GM23248 (cell line): ENCODE results near the gene CETP. TPM values are rescaled to one million over a fixed set of nuclear protein-coding genes. Genes with fewer than 3 reads are reported as not detected.

Experiments
- DNase-seq: peaks from one replicate; pipeline ENCODE4 v3.0.0-alpha.2; 2015
- H2AFZ ChIP-seq: fragments of 200-600 bp; sonication (generic); 2 replicates; pipeline ENCODE4 v1.6.1; 2016; ENCODE audit warnings: antibody characterized with exemption
- H3F3A ChIP-seq: fragments of 200-600 bp; sonication (generic); 2 replicates; pipeline ENCODE4 v1.6.1; 2016; ENCODE audit warnings: mild to moderate bottlenecking, antibody characterized with exemption, mixed run types; ENCODE audit not compliant: insufficient read depth
- H3K27ac ChIP-seq: fragments of 200-600 bp; sonication (generic); 2 replicates; pipeline ENCODE4 v1.5.1; 2016; ENCODE audit warnings: mild to moderate bottlenecking
- H3K27me3 ChIP-seq: fragments of 200-600 bp; sonication (generic); replicated peaks from 2 replicates; pipeline ENCODE4 v1.6.1; 2016; ENCODE audit warnings: mild to moderate bottlenecking; ENCODE audit not compliant: insufficient read depth
- H3K36me3 ChIP-seq: fragments of 200-600 bp; sonication (generic); 2 replicates; pipeline ENCODE4 v1.6.1; 2016; ENCODE audit warnings: low read depth, mild to moderate bottlenecking
- H3K4me1 ChIP-seq: fragments of 200-600 bp; sonication (generic); 2 replicates; pipeline ENCODE4 v1.6.1; 2016; ENCODE audit warnings: mild to moderate bottlenecking; ENCODE audit not compliant: insufficient read depth
- H3K4me2 ChIP-seq: fragments of 200-600 bp; sonication (generic); one replicate; pipeline ENCODE4 v1.6.1; 2016; ENCODE audit warnings: mild to moderate bottlenecking; ENCODE audit not compliant: unreplicated experiment
- H3K4me3 ChIP-seq: fragments of 200-600 bp; sonication (generic); 2 replicates; pipeline ENCODE4 v1.5.1; 2016; ENCODE audit warnings: mild to moderate bottlenecking
- H3K79me2 ChIP-seq: fragments of 200-600 bp; sonication (generic); 2 replicates; pipeline ENCODE4 v1.6.1; 2016; ENCODE audit warnings: mild to moderate bottlenecking; ENCODE audit not compliant: insufficient read depth
- H3K9ac ChIP-seq: fragments of 200-600 bp; sonication (generic); 2 replicates; pipeline ENCODE4 v1.6.1; 2016; ENCODE audit warnings: mild to moderate bottlenecking
- H3K9me2 ChIP-seq: fragments of 200-600 bp; sonication (generic); 2 replicates; pipeline ENCODE4 v1.6.1; 2016; ENCODE audit warnings: mixed run types, mild to moderate bottlenecking, moderate library complexity; ENCODE audit not compliant: insufficient read depth
- H3K9me3 ChIP-seq: fragments of 200-600 bp; sonication (generic); one replicate; pipeline ENCODE4 v1.6.1; 2017; ENCODE audit warnings: low read depth
- H4K20me1 ChIP-seq: fragments of 200-600 bp; sonication (generic); 2 replicates; pipeline ENCODE4 v1.6.0; 2016; ENCODE audit not compliant: insufficient read depth
- EZH2 ChIP-seq: fragments of 200-600 bp; sonication (generic); IDR thresholded peaks from 2 replicates; pipeline ENCODE4 v1.6.1; 2018; ENCODE audit warnings: antibody characterized with exemption, mild to moderate bottlenecking; ENCODE audit not compliant: insufficient read depth, poor library complexity, severe bottlenecking
- EZH2phosphoT487 ChIP-seq: fragments of 200-600 bp; sonication (generic); IDR thresholded peaks from 2 replicates; pipeline ENCODE4 v1.6.1; 2018; ENCODE audit warnings: antibody characterized with exemption, moderate library complexity, mild to moderate bottlenecking, low read depth; ENCODE audit not compliant: insufficient read depth
- WGBS, 2 experiments: methylation state at CpG; one replicate each; pipeline ENCODE4 v1.1.6; 2015 to 2017; ENCODE audit warnings: low lambda C conversion rate in 2 of 2, low coverage in 1 of 2; ENCODE audit errors: missing lambda C conversion rate in 2 of 2; 5-methylcytosine and 5-hydroxymethylcytosine counted together
- in situ Hi-C: fragments of 300-500 bp; cut with MboI; formaldehyde crosslinking; loops from 2 replicates; pipeline ENCODE4 v1.15.0; 2020
- polyA plus RNA-seq: library from polyadenylated mRNA; unstranded; fragments of >200 nt; fragmentation: Nextera tagmentation; extraction: Ambion mirVana; gene quantifications from 2 replicates; pipeline ENCODE4 v1.2.1, GENCODE V29; 2016
- total RNA-seq: library from RNA; depleted of rRNA; stranded (reverse); fragments of >200 nt; shearing (Covaris generic); gene quantifications from 2 replicates; pipeline ENCODE4 v1.2.3, GENCODE V29; 2014

Gene CETP
- total and polyA plus RNA-seq, 2 experiments from 2014 or later = not detected

DNA sequence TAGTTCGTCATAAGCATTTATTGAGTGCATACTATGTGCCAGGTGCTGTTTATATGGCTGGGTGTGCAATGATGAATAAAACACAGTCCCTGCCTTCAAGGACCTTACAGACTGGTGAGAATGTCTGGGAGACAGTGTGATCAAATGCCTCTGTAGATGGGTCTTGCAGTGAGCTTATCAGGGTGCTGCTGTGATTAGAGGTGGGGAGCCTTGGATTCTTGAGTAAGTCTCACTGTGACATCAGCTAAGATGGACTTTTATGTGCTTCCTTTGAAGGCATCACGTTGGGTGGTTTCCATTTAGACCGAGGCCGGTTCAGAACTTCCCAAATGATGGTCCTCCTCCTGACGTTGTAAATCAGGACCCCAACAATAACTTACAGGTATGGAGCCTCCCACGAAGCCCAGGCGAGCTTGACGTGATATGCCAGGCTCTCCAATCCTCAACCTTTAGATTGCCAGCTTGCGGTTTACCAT is 19.9 kb upstream of the CETP start:
- WGBS, 2 experiments = 74% methylated on average over 9 of the region's 9 CpGs
- Histone ChIP-seq H2AFZ (no peak overlapping the region), H3K9ac (no peak overlapping the region), H3K27me3 (no peaks in the 10 kb centered on the region), H3K9me2 (no peaks in the 10 kb centered on the region), H3K4me2 (no peak overlapping the region), H3K27ac (no peak overlapping the region), H3K79me2 (peaks cover 44% of the 10 kb centered on the region), H4K20me1 (peaks cover 10% of the 10 kb centered on the region; the same call in 1 of the 2 replicates), H3K9me3 (no peaks in the 10 kb centered on the region), H3K4me1 (peaks cover 8% of the 10 kb centered on the region), H3K36me3 (peaks cover 93% of the 10 kb centered on the region), H3K4me3 (no peak overlapping the region), H3F3A (peaks cover 96% of the 10 kb centered on the region)
- in situ Hi-C loops = no loop called here
- DNase-seq = no peak
- TF ChIP-seq EZH2phosphoT487 (no peak), EZH2 (no peak)

DNA sequence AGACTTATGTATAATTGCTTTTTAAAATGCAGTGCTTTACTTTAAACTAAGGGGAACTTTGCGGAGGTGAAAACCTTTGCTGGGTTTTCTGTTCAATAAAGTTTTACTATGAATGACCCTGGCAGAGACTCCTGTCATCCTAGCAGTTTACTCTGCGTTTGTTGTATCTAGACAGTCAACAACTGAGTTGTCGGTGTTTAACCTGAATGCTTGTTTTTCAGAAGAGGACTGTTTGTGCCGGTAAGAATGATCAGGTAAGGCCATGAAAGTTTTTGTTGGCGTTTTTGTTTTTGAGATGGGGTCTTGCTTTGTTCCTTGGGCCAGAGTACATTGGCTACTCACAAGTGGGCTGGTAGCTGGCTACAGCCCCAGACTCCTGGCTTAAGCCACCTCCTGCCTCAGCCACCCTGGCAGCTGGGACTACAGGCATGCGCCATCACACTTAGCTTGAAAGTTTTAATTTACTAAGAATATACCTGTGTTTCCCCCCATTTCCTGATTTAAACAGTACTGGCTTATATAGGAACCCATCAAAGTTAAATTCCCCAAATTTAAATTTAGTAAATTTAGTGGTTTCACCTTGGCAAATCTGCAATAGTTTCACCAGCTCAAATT is 17.9 kb upstream of the CETP start:
- H3K36me3 ChIP-seq = peaks cover 73% of the 10 kb centered on the region

DNA sequence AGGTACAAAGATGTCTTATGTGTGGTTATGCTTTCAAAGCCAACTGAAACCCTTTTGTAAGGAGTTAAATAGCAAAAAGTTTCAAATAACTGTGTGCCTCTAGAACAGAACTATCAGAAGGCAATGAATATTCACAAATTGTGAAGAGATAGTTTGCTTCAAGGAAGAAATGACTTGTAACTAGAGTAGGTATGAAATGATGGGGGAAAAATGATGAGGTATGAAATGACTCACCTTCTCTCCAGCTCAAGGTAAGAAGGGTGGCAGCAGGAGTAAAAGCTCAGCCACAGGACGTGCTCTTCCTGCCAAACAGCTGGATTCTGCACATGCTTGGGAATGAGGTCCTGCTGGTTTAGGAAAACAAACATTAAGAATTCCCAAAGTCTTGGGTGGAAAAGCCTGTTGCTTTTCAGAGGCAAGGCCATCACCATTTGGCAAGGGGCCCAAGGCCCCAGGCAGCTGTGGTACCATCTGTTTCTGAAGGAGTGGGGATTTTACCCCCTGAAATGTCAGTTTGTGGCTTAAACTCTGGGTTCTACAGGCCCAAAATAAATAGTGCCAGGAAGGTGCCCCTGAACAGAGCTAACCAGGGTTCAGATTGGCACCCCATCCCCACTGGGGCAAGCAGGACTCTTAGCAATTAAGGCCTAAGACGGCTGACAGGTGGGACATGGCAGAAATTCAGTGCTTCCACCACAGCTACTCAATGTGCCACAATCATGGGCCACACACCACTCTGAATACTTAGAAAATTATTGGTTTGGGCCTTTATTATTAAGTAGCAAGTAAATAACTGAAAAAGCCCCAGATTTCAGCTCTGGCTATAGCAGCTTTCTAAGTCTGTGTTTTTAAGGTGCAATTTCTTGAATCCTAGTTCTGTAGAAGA is 16.6 kb upstream of the CETP start:
- no peak for DNase-seq
- TF ChIP-seq EZH2 (no peak), EZH2phosphoT487 (no peak)
- Histone ChIP-seq H3K4me3 (no peak overlapping the region), H3K27me3 (no peaks in the 10 kb centered on the region), H3K9me3 (no peaks in the 10 kb centered on the region), H3K9ac (no peak overlapping the region), H3K9me2 (no peaks in the 10 kb centered on the region), H2AFZ (no peak overlapping the region), H4K20me1 (peaks cover 4% of the 10 kb centered on the region; the same call in 1 of the 2 replicates), H3K79me2 (peaks cover 12% of the 10 kb centered on the region), H3K27ac (peak overlapping the region; percentile 26; the same call in 1 of the 2 replicates), H3K4me2 (no peak overlapping the region), H3K36me3 (peaks cover 60% of the 10 kb centered on the region), H3F3A (peaks cover 93% of the 10 kb centered on the region), H3K4me1 (no peaks in the 10 kb centered on the region)
- WGBS, 2 experiments = 22 to 40% methylated on average over 2 of the region's 2 CpGs
- in situ Hi-C loops = no loop called here

More for the DNA sequence above, 17.9 kb upstream of the CETP start:
- Histone ChIP-seq H3K27ac (0 out of 2 replicates have a peak overlapping the region, but pooled peaks have one; percentile 26), H3K4me3 (no peak overlapping the region), H3K4me1 (no peaks in the 10 kb centered on the region), H2AFZ (no peak overlapping the region), H4K20me1 (peaks cover 4% of the 10 kb centered on the region; the same call in 1 of the 2 replicates), H3F3A (peaks cover 95% of the 10 kb centered on the region), H3K9ac (no peak overlapping the region), H3K9me2 (no peaks in the 10 kb centered on the region), H3K79me2 (peaks cover 26% of the 10 kb centered on the region), H3K9me3 (no peaks in the 10 kb centered on the region), H3K27me3 (no peaks in the 10 kb centered on the region), H3K4me2 (no peak overlapping the region)
- WGBS, 2 experiments = 88% methylated on average over 6 of the region's 6 CpGs
- no peak for DNase-seq
- TF ChIP-seq EZH2 (no peak), EZH2phosphoT487 (no peak)
- in situ Hi-C loops = no loop called here

DNA sequence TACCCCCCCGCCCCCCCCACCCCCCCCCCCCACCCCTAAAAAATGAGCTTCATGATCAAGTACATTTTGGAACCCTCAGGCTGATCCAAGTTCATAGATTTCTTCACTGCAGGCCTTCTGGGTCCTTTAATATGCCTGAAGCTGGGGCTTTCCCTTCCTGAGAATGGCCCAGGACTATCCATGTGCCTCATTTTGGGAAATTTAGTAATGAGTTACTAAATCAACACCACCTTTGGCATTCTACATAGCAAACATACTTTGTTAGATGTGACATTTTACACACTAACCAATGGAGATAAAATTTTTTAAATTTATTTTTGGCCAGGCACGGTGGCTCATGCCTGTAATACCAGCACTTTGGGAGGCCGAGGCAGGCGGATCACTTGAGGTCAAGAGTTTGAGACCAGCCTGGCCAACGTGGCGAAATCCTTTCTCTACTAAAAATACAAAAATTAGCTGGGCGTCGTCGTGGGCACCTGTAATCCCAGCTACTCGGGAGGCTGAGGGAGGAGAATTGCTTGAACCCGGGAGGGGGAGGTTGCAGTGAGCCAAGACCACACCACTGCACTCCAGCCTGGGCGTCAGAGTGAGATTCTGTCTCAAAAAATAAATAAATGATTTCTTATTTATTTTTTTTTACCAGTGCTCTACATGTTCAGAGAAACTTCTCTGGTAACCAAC is 15.8 kb upstream of the CETP start:
- Histone ChIP-seq H3K4me1 (no peaks in the 10 kb centered on the region), H2AFZ (no peak overlapping the region), H3K79me2 (peaks cover 4% of the 10 kb centered on the region), H3K9me3 (no peaks in the 10 kb centered on the region), H3K4me3 (no peak overlapping the region), H3K4me2 (no peak overlapping the region), H3F3A (peaks cover 90% of the 10 kb centered on the region), H3K36me3 (peaks cover 52% of the 10 kb centered on the region), H3K27ac (0 out of 2 replicates have a peak overlapping the region, but pooled peaks have one; percentile 2), H3K9me2 (no peaks in the 10 kb centered on the region), H3K9ac (no peak overlapping the region), H3K27me3 (no peaks in the 10 kb centered on the region), H4K20me1 (peaks cover 4% of the 10 kb centered on the region; the same call in 1 of the 2 replicates)
- 84% methylated on average over 12 of the region's 12 CpGs for WGBS, 2 experiments
- TF ChIP-seq EZH2phosphoT487 (no peak), EZH2 (no peak)
- in situ Hi-C loops = no loop called here
- DNase-seq = no peak
